Skeletal muscle cell (primary cell): ENCODE data around the gene PUS3.

Source experiments
- DNase-seq: peaks from one replicate; pipeline ENCODE4 v3.0.0-alpha.2; 2010; ENCODE audit warnings: low read depth
- H3K4me3 ChIP-seq: 2 replicates; pipeline ENCODE4 v1.5.1; 2011; ENCODE audit warnings: low read depth, mild to moderate bottlenecking, control low read depth, low read length, moderate library complexity

PUS3 gene

GRCh38 chr11:125902927-125903710 is at the start of gene PUS3:
Gene PUS3 (minus strand): TSS chr11:125903206. CDS start chr11:125896284, 6,922 bp downstream.
- DNase-seq: peak; percentile 35
- H3K4me3 ChIP-seq: peak within 1 kb of the TSS; percentile 70

GRCh38 chr11:125952559-125952958 is 49.6 kb upstream of the PUS3 start:
- DNase-seq: no peak
- no peak overlapping the region for H3K4me3 ChIP-seq

GRCh38 chr11:125951731-125952130 is 48.7 kb upstream of the PUS3 start:
- no peak overlapping the region for H3K4me3 ChIP-seq
- DNase-seq: no peak

GRCh38 chr11:125950696-125951651 is 48.0 kb upstream of the PUS3 start:
- no peak overlapping the region for H3K4me3 ChIP-seq
- DNase-seq: peak; percentile 27

- no peak overlapping the region for H3K4me3 ChIP-seq
- DNase-seq: no peak
Observed at GRCh38 chr11:125950178-125950490, 47.1 kb upstream of the PUS3 start.

GRCh38 chr11:125949271-125950177 is 46.5 kb upstream of the PUS3 start:
- no peak overlapping the region for H3K4me3 ChIP-seq
- DNase-seq: no peak

- DNase-seq: no peak
- no peak overlapping the region for H3K4me3 ChIP-seq
Observed at GRCh38 chr11:125948278-125949051, 45.5 kb upstream of the PUS3 start.

- no peak for DNase-seq
- H3K4me3 ChIP-seq: no peak overlapping the region
Observed at GRCh38 chr11:125947419-125948277, 44.6 kb upstream of the PUS3 start.

- no peak for DNase-seq
- no peak overlapping the region for H3K4me3 ChIP-seq
Observed at GRCh38 chr11:125946712-125947418, 43.9 kb upstream of the PUS3 start.

- H3K4me3 ChIP-seq: no peak within 1 kb of the TSS
- DNase-seq: no peak
Observed at GRCh38 chr11:125945797-125946520, 43.0 kb upstream of the PUS3 start, which contains the start of gene VSIG10L2. Gene VSIG10L2 (plus strand): TSS chr11:125946044. CDS start chr11:125946056, 12 bp downstream.

GRCh38 chr11:125945011-125945796 is 42.2 kb upstream of the PUS3 start:
- no peak overlapping the region for H3K4me3 ChIP-seq
- no peak for DNase-seq

- no peak overlapping the region for H3K4me3 ChIP-seq
- no peak for DNase-seq
Observed at GRCh38 chr11:125944350-125945010, 41.5 kb upstream of the PUS3 start.

- no peak for DNase-seq
- H3K4me3 ChIP-seq: no peak overlapping the region
Observed at GRCh38 chr11:125943661-125944349, 40.8 kb upstream of the PUS3 start.

GRCh38 chr11:125942771-125943428 is 39.9 kb upstream of the PUS3 start:
- DNase-seq: no peak

More at GRCh38 chr11:125942771-125943428, 39.9 kb upstream of the PUS3 start:
- no peak overlapping the region for H3K4me3 ChIP-seq
